ENCODE results near the gene CACNA2D2.

- TF ChIP-seq CTCF (IDR thresholded peaks at IDR 0.05): no peak
- TF ChIP-seq POLR2A (IDR thresholded peaks at IDR 0.05): no peak
- no peak for TF ChIP-seq EP300 (IDR thresholded peaks at IDR 0.05)
Observed at GRCh38 chr3:50490424-50490823, 13.0 kb downstream of the CACNA2D2 start.
